Neural cell (in vitro differentiated cells): ENCODE results near the gene VAMP5. TPM values are rescaled to one million over a fixed set of nuclear protein-coding genes. Genes with fewer than 3 reads are reported as not detected.

Experiments used
- polyA plus RNA-seq: library from polyadenylated mRNA; depleted of rRNA; stranded (reverse); fragments of >200 nt; gene quantifications from 2 replicates; pipeline ENCODE4 v1.2.3, GENCODE V29; 2014
- small RNA-seq, 3 experiments: library from RNA; depleted of rRNA; stranded (forward); fragments of <200 nt; gene quantifications; one replicate each; pipeline ENCODE3, GENCODE V24; 2012

VAMP5 gene
- polyA plus RNA-seq, 1 donor from 2014 or later = not detected

Small RNA genes within 50 kb of the gene (small RNA-seq; reads per million reads assigned to genes)
- gene RN7SL126P = 0 to 0.41 (median 0.03) reads per million in 3 experiments

Other genes with a start within 250 kb of the VAMP5 start
- gene RETSAT, start 229.9 kb upstream of the VAMP5 start, polyA plus RNA-seq = 10.9 and 13.3 TPM in 2 replicates
- gene ELMOD3, start 229.7 kb upstream of the VAMP5 start, polyA plus RNA-seq = 39.7 and 52.6 TPM in 2 replicates
- not detected in 2 replicates for gene CAPG, start 174.1 kb upstream of the VAMP5 start, polyA plus RNA-seq
- not detected in 2 replicates for gene SH2D6, start 165.7 kb upstream of the VAMP5 start, polyA plus RNA-seq
- 230 and 233 TPM in 2 replicates for gene MAT2A, start 45.3 kb upstream of the VAMP5 start, polyA plus RNA-seq
- 33.9 and 41.4 TPM in 2 replicates for gene GGCX, start 22.9 kb upstream of the VAMP5 start, polyA plus RNA-seq
- gene VAMP8, start 6.8 kb upstream of the VAMP5 start, polyA plus RNA-seq = not detected in 2 replicates
- gene RNF181, start 11.3 kb downstream of the VAMP5 start, polyA plus RNA-seq = 296 and 330 TPM in 2 replicates
- gene TMEM150A, start 18.3 kb downstream of the VAMP5 start, polyA plus RNA-seq = 8.4 and 9.4 TPM in 2 replicates
- gene C2orf68, start 27.6 kb downstream of the VAMP5 start, polyA plus RNA-seq = 28.0 and 42.6 TPM in 2 replicates
- gene USP39, start 31.8 kb downstream of the VAMP5 start, polyA plus RNA-seq = 77.6 and 89.9 TPM in 2 replicates
- gene SFTPB, start 83.8 kb downstream of the VAMP5 start, polyA plus RNA-seq = not detected in 2 replicates
- not detected in 2 replicates for gene GNLY, start 109.9 kb downstream of the VAMP5 start, polyA plus RNA-seq
- 0.92 and 1.6 TPM in 2 replicates for gene ATOH8, start 169.6 kb downstream of the VAMP5 start, polyA plus RNA-seq